ENCODE data around the gene CDC5L.

GRCh38 chr6:44381739-44382138 lies 5.8 kb upstream of the CDC5L start:
- TF ChIP-seq FOXM1 (IDR thresholded peaks at IDR 0.05; ENCODE audit: borderline replicate concordance): no peak
- TF ChIP-seq LEF1 (IDR thresholded peaks at IDR 0.05; ENCODE audit: borderline replicate concordance): no peak
- no peak for TF ChIP-seq HDGF (IDR thresholded peaks at IDR 0.05; ENCODE audit: borderline replicate concordance)
- TF ChIP-seq TARDBP (IDR thresholded peaks at IDR 0.05): no peak

All from HEK293T (cell line).